BE2C (cell line): ENCODE measurements around the gene KLF11.
"Not testable (repeated sequence)": the region's sequence is repeated elsewhere in the genome, so short reads cannot be mapped to it uniquely, and the experiment has no call there.

Experiments used
- DNase-seq: peaks from one replicate; pipeline ENCODE4 v3.0.0-alpha.2; 2020
- H3K27me3 ChIP-seq: fragments of 250-450 bp; sonication (Bioruptor Pico); 2 replicates; pipeline ENCODE4 v1.5.1; 2020; ENCODE audit warnings: mild to moderate bottlenecking
- H3K36me3 ChIP-seq: fragments of 250-450 bp; sonication (Bioruptor Pico); 2 replicates; pipeline ENCODE4 v1.5.1; 2020; ENCODE audit warnings: mild to moderate bottlenecking
- H3K4me1 ChIP-seq: fragments of 250-450 bp; sonication (Bioruptor Pico); 2 replicates; pipeline ENCODE4 v1.5.1; 2020
- H3K4me3 ChIP-seq: 2 replicates; pipeline ENCODE4 v1.5.1; 2011; ENCODE audit warnings: low read depth, low read length
- H3K9me3 ChIP-seq: fragments of 250-450 bp; sonication (Bioruptor Pico); 2 replicates; pipeline ENCODE4 v1.5.1; 2020
- TF ChIP-seq, protein P1 (sequence below): IDR thresholded peaks from 2 replicates; pipeline ENCODE4 v1.5.1; 2012; ENCODE audit warnings: mild to moderate bottlenecking, low read depth, low read length

Gene KLF11

DNA sequence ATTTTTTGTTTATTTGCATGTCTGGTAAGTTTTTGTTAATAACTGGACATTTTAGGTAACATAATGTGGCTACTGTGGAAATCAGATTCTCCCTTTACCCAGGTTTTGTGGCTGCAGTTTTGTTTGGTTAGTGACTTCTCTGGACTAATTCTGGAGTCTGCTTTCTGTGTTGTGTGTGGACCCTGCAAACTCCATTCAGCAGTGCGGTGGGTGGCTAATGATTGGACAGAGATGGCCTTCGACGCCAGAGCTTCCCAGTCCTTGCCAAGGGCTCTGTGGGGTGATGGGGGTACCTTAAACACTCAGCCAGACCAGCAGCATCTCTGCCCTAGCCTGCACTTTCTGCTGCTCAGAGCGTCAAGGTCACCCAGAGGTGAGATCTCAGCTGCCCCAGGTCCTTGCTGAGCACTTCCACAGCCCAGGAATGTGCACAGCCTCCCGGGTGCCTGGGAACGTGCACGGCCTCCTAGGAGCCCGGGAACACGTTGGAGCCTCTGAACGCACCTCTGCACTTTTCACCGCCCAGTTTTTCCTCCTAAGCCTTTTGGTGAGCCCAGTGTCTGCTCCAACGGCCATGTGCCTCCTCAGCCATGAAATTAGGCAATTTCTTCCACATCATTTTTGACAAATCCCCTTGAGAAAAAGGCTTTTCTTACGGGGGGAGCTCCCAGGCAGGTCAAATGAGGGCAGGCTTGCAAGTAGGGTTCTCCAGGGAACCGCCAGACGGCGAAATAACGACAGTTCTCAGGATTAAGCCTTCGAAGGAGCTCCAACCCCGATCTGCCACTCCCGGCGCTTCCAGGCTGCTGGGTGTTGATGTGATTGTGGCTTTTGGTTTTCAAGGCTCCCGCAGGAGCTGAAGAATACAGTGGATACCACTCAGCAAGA, 35.2 kb upstream of the KLF11 start:
- TF ChIP-seq, protein P1, sequence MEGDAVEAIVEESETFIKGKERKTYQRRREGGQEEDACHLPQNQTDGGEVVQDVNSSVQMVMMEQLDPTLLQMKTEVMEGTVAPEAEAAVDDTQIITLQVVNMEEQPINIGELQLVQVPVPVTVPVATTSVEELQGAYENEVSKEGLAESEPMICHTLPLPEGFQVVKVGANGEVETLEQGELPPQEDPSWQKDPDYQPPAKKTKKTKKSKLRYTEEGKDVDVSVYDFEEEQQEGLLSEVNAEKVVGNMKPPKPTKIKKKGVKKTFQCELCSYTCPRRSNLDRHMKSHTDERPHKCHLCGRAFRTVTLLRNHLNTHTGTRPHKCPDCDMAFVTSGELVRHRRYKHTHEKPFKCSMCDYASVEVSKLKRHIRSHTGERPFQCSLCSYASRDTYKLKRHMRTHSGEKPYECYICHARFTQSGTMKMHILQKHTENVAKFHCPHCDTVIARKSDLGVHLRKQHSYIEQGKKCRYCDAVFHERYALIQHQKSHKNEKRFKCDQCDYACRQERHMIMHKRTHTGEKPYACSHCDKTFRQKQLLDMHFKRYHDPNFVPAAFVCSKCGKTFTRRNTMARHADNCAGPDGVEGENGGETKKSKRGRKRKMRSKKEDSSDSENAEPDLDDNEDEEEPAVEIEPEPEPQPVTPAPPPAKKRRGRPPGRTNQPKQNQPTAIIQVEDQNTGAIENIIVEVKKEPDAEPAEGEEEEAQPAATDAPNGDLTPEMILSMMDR = no peak
- Histone ChIP-seq H3K4me3 (no peak overlapping the region), H3K27me3 (no peaks in the 10 kb centered on the region), H3K36me3 (no peaks in the 10 kb centered on the region), H3K4me1 (peaks cover 10% of the 10 kb centered on the region), H3K9me3 (no peaks in the 10 kb centered on the region; the same call in 1 of the 2 replicates)
- DNase-seq = no peak

DNA sequence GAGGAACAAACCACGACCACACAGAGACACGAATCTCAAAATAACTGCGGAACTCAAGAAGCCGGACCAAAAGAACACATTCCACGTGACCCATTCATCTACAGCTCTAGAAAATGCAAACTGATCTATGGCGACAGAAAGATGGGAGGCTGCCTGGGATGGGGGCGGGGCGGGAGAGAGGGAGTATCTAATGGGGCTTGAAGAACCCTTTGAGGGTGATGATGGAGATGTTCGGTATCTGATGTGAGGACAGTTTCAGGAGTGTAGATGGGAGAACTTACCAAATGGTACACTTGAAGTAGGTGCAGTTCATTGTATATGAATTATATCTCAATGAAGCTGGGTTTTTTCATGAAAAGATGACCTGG, 34.6 kb upstream of the KLF11 start:
- Histone ChIP-seq H3K36me3 (no peaks in the 10 kb centered on the region), H3K4me3 (no peak overlapping the region), H3K27me3 (no peaks in the 10 kb centered on the region), H3K4me1 (peaks cover 10% of the 10 kb centered on the region), H3K9me3 (no peaks in the 10 kb centered on the region; the same call in 1 of the 2 replicates)
- DNase-seq = no peak
- TF ChIP-seq, protein P1 = no peak

DNA sequence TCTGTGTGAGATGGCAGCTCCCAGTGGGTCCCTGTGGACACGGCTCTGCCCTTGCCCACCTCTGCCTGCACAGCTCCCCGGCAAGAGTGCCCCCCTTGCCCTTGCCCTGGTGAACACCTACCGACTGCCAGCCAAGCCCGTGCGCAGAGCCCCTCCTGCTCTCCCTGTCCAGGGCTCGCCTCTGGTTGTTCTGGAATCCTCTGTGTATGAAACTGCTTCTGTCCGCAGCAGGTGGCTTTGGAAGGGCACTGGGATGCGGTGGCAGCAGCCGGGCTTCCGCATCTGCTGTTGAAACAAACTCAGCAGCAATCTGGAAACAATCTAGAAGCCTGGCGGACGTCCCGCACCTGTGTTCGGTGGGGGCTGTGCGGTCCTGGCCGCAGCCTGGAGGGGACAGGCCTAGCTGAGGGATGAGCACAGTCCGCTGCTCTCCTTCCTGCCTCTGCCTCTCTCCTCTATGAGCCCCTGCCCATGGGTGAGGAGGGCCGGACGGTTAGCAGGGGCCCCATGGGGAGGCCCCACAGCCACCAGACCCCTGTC, 34.0 kb upstream of the KLF11 start:
- no peaks in the 10 kb centered on the region for H3K36me3 ChIP-seq
- H3K27me3 ChIP-seq = no peaks in the 10 kb centered on the region
- peaks cover 10% of the 10 kb centered on the region for H3K4me1 ChIP-seq
- TF ChIP-seq, protein P1 = no peak
- H3K4me3 ChIP-seq = no peak overlapping the region
- H3K9me3 ChIP-seq = no peaks in the 10 kb centered on the region; the same call in 1 of the 2 replicates
- no peak for DNase-seq

DNA sequence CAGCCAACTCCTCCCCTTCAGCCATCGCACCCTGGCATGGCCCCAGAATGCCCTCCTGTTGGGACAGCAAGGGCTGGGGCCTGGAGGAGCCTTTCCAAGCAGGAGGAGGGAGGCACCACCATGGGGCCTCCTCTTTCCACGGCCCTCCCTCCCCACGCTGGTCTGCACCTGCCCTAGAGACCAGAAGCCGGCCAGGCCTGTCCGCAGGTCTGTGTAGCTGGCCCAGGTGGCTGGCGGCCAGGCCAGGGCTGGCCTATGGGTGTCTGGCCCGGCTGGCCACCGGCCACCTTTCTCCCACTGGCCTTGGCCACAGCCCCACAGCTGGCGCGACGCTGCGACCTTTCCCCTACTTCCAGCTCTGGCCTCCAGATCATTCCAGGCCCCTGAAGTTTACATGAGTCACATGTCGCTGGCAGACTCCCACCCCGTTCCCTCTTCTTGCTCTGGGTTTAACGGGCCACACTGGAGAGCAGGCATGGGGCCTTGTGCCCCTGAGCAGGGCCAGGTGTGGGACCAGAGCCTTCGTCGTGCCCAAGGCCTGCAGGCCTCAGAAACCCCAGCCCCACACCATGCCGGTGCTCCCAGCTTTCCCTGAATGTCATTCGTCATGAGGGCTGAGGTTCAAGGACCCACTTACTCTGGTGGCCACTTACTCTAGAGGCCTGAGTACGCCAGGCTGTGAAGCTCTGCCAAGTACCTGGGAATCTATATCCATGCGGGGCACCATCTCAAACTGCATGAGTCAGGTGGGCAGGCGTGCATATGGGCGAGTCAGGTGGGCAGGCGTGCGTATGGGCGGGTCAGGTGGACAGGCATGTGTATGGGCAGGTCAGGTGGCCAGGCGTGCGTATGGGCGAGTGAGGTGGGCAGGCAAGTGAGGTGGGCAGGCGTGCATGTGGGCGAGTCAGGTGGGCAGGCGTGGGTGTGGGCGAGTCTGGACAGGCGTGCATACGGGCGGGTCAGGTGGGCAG, 33.3 kb upstream of the KLF11 start:
- H3K36me3 ChIP-seq = no peaks in the 10 kb centered on the region
- H3K9me3 ChIP-seq = no peaks in the 10 kb centered on the region; the same call in 1 of the 2 replicates
- H3K4me1 ChIP-seq = peaks cover 10% of the 10 kb centered on the region
- no peaks in the 10 kb centered on the region for H3K27me3 ChIP-seq
- DNase-seq = peak; percentile 58
- H3K4me3 ChIP-seq = no peak overlapping the region
- TF ChIP-seq, protein P1 = no peak

DNA sequence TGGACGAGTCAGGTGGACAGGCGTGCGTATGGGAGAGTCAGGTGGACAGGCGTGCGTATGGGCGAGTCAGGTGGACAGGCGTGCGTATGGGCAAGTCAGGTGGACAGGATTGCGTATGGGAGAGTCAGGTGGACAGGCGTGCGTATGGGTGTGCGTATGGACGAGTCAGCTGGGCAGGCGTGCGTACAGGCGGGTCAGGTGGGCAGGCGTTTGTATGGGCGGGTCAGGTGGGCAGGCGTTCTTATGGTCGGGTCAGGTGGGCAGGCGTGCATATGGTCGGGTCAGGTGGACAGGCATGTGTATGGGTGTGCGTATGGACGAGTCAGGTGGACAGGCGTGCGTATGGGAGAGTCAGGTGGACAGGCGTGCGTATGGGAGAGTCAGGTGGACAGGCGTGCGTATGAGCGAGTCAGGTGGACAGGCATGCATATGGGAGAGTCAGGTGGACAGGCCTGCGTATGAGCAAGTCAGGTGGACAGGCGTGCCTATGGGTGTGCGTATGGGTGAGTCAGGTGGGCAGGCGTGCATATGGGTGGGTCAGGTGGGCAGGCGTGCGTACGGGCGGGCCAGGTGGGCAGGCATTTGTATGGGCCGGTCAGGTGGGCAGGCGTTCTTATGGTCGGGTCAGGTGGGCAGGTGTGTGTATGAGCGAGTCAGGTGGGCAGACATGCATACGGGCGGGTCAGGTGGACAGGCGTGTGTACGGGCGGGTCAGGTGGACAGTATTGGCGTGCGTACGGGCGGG, 32.3 kb upstream of the KLF11 start:
- H3K36me3 ChIP-seq, H3K4me3 ChIP-seq, H3K9me3 ChIP-seq, DNase-seq, H3K27me3 ChIP-seq: not testable (repeated sequence)
- H3K4me1 ChIP-seq = peaks cover 10% of the 10 kb centered on the region

DNA sequence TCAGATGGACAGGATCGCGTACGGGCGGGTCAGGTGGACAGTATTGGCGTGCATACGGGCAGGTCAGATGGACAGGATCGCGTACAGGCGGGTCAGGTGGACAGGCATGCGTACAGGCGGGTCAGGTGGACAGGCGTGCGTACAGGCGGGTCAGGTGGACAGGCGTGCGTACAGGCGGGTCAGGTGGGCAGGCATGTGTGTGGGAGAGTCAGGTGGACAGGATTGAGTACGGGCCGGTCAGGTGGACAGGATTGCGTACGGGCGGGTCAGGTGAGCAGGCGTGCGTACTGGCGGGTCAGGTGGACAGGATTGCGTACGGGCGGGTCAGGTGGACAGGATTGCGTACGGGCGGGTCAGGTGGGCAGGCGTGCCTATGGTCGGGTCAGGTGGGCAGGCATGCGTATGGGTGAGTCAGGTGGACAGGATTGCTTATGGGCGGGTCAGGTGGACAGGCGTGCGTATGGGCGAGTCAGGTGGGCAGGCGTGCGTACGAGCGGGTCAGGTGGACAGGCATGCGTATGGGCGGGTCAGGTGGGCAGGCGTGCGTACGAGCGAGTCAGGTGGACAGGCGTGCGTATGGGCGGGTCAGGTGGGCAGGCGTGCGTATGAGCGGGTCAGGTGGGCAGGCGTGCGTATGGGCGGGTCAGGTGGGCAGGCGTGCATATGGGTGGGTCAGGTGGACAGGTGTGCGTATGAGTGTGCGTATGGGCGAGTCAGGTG, 31.6 kb upstream of the KLF11 start:
- peaks cover 10% of the 10 kb centered on the region for H3K4me1 ChIP-seq
- not testable (repeated sequence) for DNase-seq, H3K36me3 ChIP-seq, H3K9me3 ChIP-seq, H3K27me3 ChIP-seq, H3K4me3 ChIP-seq

DNA sequence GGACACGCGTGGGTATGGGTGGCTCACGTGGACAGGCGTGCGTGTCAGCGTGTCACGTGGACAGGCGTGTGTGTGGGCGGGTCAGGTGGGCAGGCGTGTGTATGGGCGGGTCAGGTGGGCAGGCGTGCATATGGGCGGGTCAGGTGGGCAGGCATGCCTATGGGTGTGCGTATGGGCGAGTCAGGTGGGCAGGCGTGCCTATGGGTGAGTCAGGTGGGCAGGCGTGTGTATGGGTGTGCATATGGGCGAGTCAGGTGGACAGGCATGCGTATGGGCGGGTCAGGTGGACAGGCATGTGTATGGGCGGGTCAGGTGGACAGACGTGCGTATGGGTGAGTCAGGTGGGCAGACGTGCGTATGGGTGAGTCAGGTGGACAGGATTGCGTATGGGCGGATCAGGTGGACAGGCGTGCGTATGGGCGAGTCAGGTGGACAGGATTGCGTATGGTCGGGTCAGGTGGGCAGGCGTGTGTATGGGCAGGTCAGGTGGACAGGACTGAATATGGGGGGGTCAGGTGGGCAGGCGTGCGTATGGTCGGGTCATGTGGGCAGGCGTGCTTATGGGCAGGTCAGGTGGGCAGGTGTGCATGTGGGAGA, 30.9 kb upstream of the KLF11 start:
- not testable (repeated sequence) for DNase-seq, H3K4me3 ChIP-seq

More for the DNA sequence above, 30.9 kb upstream of the KLF11 start:
- H3K4me1 ChIP-seq = peaks cover 10% of the 10 kb centered on the region
- H3K27me3 ChIP-seq, H3K36me3 ChIP-seq, H3K9me3 ChIP-seq: not testable (repeated sequence)
